MM.1S (cell line): Measurements from ENCODE around the gene CD93.
A peak's percentile ranks its signal among the peaks of the same experiment; 100 is the strongest.

Experiments used
- DNase-seq: peaks from one replicate; pipeline ENCODE4 v3.0.0-alpha.2; 2015
- H2AFZ ChIP-seq: fragments of 300-600 bp; sonication (generic); 2 replicates; pipeline ENCODE4 v1.6.0; 2016; ENCODE audit warnings: antibody characterized with exemption, low read length
- H3F3A ChIP-seq: fragments of 300-600 bp; sonication (generic); 2 replicates; pipeline ENCODE4 v1.6.1; 2016; ENCODE audit warnings: mild to moderate bottlenecking, antibody characterized with exemption, low read length, moderate library complexity, mixed read lengths; ENCODE audit not compliant: insufficient read depth
- H3K27ac ChIP-seq: fragments of 300-600 bp; sonication (generic); 2 replicates; pipeline ENCODE4 v1.5.1; 2016; ENCODE audit warnings: mild to moderate bottlenecking, low read length
- H3K27me3 ChIP-seq: fragments of 300-600 bp; sonication (generic); replicated peaks from 2 replicates; pipeline ENCODE4 v1.6.0; 2016; ENCODE audit warnings: low read length; ENCODE audit not compliant: insufficient read depth
- H3K36me3 ChIP-seq: fragments of 300-600 bp; sonication (generic); replicated peaks from 2 replicates; pipeline ENCODE4 v1.6.1; 2016; ENCODE audit warnings: mild to moderate bottlenecking, low read length, mixed read lengths; ENCODE audit not compliant: insufficient read depth
- H3K4me1 ChIP-seq: fragments of 300-600 bp; sonication (generic); 2 replicates; pipeline ENCODE4 v1.6.1; 2016; ENCODE audit warnings: low read length, mixed read lengths
- H3K4me2 ChIP-seq: fragments of 300-600 bp; sonication (generic); 2 replicates; pipeline ENCODE4 v1.6.0; 2016; ENCODE audit warnings: low read depth, low read length
- H3K4me3 ChIP-seq: fragments of 300-600 bp; sonication (generic); 2 replicates; pipeline ENCODE4 v1.5.1; 2016; ENCODE audit warnings: low read length, mixed read lengths
- H3K79me2 ChIP-seq: fragments of 300-600 bp; sonication (generic); 2 replicates; pipeline ENCODE4 v1.6.1; 2016; ENCODE audit warnings: mixed run types, low read length, mixed read lengths
- H3K9ac ChIP-seq: fragments of 300-600 bp; sonication (generic); 2 replicates; pipeline ENCODE4 v1.6.1; 2016; ENCODE audit warnings: low read length, mixed read lengths
- H3K9me2 ChIP-seq: fragments of 300-600 bp; sonication (generic); replicated peaks from 2 replicates; pipeline ENCODE4 v1.6.1; 2016; ENCODE audit warnings: mild to moderate bottlenecking, low read length, mixed read lengths; ENCODE audit not compliant: insufficient read depth
- H3K9me3 ChIP-seq: fragments of 300-600 bp; sonication (generic); replicated peaks from 2 replicates; pipeline ENCODE4 v1.6.1; 2016; ENCODE audit warnings: mild to moderate bottlenecking, low read length, mixed read lengths; ENCODE audit not compliant: insufficient read depth
- H4K20me1 ChIP-seq: fragments of 300-600 bp; sonication (generic); 2 replicates; pipeline ENCODE4 v1.6.1; 2016; ENCODE audit warnings: mild to moderate bottlenecking, low read length, moderate library complexity, mixed read lengths; ENCODE audit not compliant: insufficient read depth
- CTCF ChIP-seq: fragments of 300-600 bp; sonication (generic); IDR thresholded peaks from 2 replicates; pipeline ENCODE4 v1.5.1; 2016; ENCODE audit warnings: antibody characterized with exemption, low read length, mixed read lengths
- EZH2 ChIP-seq: fragments of 300-600 bp; sonication (generic); optimal IDR thresholded peaks from 2 replicates; pipeline ENCODE3; 2017; ENCODE audit warnings: low read depth, mild to moderate bottlenecking, antibody characterized with exemption, low read length, mixed read lengths
- EZH2phosphoT487 ChIP-seq: fragments of 300-600 bp; sonication (generic); IDR thresholded peaks from 2 replicates; pipeline ENCODE4 v1.6.1; 2018; ENCODE audit warnings: antibody characterized with exemption, low read length

CD93 gene

GRCh38 chr20:23086056-23086566 is at the start of gene CD93:
TSS of gene CD93 (minus strand) at chr20:23086324. CDS start at chr20:23086192, 132 bp downstream.
- Histone ChIP-seq H2AFZ (no peak within 1 kb of the TSS), H3K4me3 (no peak within 1 kb of the TSS), H3K9me3 (no peaks in the 10 kb centered on the region), H3K4me2 (peak within 1 kb of the TSS; percentile 9; the same call in 1 of the 2 replicates), H3K9me2 (no peaks in the 10 kb centered on the region), H3F3A (no peaks in the 10 kb centered on the region), H4K20me1 (no peaks in the 10 kb centered on the region), H3K9ac (no peak within 1 kb of the TSS), H3K4me1 (no peaks in the 10 kb centered on the region), H3K27me3 (no peaks in the 10 kb centered on the region), H3K27ac (no peak within 1 kb of the TSS), H3K79me2 (no peaks in the 10 kb centered on the region), H3K36me3 (no peaks in the 10 kb centered on the region)
- no peak for TF ChIP-seq EZH2phosphoT487
- no peak for TF ChIP-seq EZH2
- no peak for TF ChIP-seq CTCF
- DNase-seq, result no peak

GRCh38 chr20:23133560-23133998 is 47.5 kb upstream of the CD93 start:
- Histone ChIP-seq H3F3A (no peaks in the 10 kb centered on the region), H3K79me2 (no peaks in the 10 kb centered on the region), H3K27me3 (no peaks in the 10 kb centered on the region), H3K4me3 (no peak overlapping the region), H3K9me2 (no peaks in the 10 kb centered on the region), H3K9me3 (no peaks in the 10 kb centered on the region), H4K20me1 (no peaks in the 10 kb centered on the region), H3K9ac (no peak overlapping the region), H2AFZ (no peak overlapping the region), H3K27ac (no peak overlapping the region), H3K4me2 (no peak overlapping the region), H3K36me3 (no peaks in the 10 kb centered on the region), H3K4me1 (no peaks in the 10 kb centered on the region)
- no peak for TF ChIP-seq EZH2phosphoT487
- no peak for TF ChIP-seq EZH2
- no peak for TF ChIP-seq CTCF
- DNase-seq, result no peak

GRCh38 chr20:23132930-23133559 is 46.9 kb upstream of the CD93 start:
- Histone ChIP-seq H3K27ac (no peak overlapping the region), H3K27me3 (no peaks in the 10 kb centered on the region)

More at GRCh38 chr20:23132930-23133559, 46.9 kb upstream of the CD93 start:
- TF ChIP-seq CTCF (no peak), EZH2 (no peak), EZH2phosphoT487 (no peak)
- H3K4me2 ChIP-seq, result no peak overlapping the region
- no peak overlapping the region for H3K4me3 ChIP-seq
- no peak for DNase-seq
- no peak overlapping the region for H2AFZ ChIP-seq
- no peaks in the 10 kb centered on the region for H3K79me2 ChIP-seq
- no peak overlapping the region for H3K9ac ChIP-seq
- no peaks in the 10 kb centered on the region for H3F3A ChIP-seq
- no peaks in the 10 kb centered on the region for H3K4me1 ChIP-seq
- no peaks in the 10 kb centered on the region for H3K36me3 ChIP-seq
- no peaks in the 10 kb centered on the region for H4K20me1 ChIP-seq
- H3K9me3 ChIP-seq, result no peaks in the 10 kb centered on the region
- no peaks in the 10 kb centered on the region for H3K9me2 ChIP-seq
